Activated CD4-positive, alpha-beta T cell treated with anti-CD3 and anti-CD28 coated beads for 4 hours (primary cell): ENCODE results near the gene NDUFB4.

Experiments used
- DNase-seq, 2 donors: peaks; one replicate each; pipeline ENCODE4 v3.0.0-alpha.2; 2020

Gene NDUFB4

DNA sequence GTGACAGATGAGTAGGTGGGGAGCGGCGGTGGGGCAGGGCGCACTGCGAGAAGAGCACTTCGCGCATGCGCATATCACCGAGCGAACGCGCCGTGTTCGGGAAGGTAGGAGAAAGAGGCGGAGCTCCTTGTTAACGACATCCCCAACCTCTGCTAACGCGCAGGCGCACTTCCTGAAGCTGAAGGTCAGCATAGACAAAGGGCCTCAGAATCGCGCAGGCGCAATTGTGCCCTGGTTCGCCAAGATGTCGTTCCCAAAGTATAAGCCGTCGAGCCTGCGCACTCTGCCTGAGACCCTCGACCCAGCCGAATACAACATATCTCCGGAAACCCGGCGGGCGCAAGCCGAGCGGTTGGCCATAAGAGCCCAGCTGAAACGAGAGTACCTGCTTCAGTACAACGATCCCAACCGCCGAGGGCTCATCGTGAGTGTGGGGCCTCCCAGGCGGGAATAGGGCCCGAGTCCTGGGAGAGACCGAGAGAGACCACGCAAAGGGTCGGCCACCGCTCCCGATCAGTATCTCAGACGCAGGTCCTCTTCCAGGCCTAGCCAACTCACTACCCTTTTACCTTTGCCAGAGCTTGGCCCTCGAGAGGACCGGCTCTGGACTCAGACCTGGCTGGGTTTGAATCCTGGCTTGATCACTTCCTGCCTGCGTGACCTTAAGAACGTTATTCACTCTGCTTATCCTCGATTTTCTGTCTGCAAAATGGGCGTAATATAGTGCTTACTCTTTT, at the start of gene NDUFB4:
TSS of gene NDUFB4 (plus strand) at position 221 of the 737 bp plus-strand sequence. CDS start at position 245, 24 bp downstream.
- peak; percentile 95 to 97 for DNase-seq

DNA sequence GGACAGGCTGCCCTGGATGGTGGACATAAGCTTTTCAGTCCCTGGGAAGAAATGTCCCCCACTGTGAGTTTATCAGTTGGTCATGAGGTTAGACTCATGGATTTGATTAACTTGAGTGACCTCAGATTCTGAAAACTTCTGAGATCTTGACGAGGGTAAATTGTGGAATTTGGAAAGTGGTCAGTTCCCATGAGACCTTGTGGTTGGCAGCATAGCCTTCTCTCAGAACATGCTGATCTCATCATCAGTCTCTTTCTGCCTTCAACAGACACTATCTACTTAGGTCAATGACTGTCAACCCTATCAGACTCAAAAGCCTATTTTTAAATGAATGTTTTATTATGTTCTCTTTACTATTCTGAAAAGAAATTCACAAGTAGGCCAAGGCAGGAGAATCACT, 45.6 kb upstream of the NDUFB4 start:
- no peak for DNase-seq

DNA sequence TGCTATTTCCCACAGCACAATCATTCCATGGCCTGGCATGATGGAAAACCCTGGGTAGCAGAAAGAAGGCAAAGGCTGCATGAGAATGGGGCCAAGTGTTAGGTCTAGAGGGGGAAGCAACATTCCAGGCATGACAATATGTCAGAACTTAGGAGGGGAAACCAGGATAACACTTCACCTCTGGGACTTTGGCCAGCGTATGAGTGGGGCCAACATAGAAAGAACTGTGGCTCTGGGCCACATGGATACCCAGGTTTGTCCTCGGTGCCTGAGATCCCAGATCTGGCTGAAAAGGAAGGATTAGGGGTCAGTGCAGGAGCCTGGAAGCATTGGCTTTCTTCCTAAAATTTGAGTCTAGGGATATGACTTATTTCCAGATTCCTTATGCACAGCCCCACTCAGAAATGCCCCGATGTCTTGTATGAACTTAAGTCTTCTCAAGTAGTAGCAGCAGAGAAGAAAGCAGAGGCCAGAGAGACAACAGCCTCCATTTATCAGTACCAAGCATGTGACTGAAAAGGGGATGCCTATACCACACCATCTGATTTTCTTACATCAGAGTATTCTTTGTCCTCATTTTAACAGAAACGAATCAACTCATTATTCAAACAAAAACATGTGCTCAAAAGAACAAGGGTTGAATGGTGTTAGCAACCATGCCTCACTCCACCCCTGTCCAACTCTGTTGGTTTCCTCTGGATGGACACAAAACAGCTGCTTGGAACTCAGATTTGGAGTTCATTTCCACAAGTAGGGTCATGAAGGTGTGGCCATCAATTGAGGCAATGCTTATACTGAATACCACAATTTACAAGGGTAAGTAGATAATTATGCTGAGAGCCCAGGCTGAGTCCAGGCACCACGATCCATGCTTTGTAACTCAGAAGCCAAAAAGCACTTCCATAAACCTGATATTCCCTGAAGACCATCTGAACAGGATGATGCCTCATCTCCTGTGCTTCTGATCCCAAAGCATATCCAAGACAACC, 43.7 kb upstream of the NDUFB4 start:
- DNase-seq = no peak

DNA sequence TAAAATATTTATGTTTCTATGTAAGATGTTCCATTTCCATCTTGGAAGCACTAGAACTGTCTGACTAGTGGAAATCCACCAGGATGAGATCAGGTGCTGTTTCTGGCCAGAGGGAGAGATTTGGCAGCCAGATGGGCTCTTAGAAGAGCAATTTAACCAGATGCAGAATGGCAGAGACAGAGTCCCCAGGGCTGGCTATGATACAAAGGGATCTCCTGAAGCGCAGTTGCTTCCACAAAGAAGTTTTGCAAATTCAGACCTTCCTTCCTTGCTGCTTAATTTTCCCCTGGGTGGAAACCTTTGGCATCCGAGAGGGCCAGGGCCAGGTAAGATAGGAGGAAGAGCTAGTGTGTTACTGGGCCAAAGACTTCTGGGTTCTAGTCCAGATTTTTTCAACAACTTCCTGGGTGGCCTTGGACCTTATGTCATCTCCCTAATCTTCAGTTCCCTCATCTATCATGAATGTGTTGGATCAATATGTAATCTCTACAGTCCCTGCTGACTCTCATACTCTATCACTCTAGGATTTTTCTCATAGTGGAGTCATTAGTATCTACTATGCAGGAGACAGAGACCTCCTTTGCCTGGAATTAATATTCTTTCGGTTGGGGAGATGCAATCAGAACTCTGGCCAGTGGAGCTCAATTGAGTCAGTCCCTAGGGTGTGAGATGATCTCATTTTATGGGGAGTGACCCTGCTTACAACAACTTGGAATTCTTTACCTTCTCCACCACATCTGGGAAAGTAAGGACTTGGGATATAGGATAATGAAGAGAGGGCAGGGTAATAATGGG, 41.1 kb upstream of the NDUFB4 start:
- DNase-seq = no peak

DNA sequence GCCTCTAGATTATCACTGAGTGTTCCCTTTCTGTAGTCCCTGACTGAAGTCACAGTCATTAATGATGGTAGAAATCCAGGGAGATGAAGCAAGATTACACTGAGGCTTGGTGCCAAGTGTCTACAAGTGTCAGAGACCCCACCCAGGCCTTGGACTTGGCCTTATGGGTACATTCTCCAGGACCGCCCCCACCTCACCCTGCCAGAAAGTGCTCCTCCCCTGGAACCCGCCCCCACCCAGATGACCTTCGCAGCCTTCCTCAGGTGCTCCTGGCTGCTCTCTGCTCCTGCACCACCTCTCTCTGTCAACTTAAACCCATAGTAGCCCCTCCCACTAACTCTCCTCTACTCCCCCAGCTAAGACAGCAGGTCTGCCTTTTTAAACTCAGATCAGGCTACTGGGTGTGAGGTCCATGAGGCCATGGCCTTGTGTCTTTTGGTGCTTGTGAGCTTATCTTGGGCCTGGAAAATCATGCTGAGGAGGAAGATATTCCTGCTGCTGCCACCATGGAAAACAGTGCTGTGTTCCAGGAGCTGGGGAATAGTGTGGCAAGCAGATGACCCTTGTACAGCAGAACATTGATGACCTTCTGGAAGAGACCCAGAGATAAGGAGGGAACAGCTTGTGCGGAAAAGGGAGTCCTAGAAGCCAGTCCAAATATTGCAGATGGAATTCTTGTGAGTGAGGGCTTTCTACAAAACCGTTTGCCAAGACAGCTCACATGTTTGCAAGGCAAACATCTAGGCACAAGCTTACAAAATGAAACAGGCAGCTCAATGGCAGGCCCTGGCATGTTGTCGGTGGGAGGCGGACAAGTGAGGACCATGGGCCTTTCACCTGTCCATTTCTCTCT, 40.3 kb upstream of the NDUFB4 start:
- DNase-seq = no peak

DNA sequence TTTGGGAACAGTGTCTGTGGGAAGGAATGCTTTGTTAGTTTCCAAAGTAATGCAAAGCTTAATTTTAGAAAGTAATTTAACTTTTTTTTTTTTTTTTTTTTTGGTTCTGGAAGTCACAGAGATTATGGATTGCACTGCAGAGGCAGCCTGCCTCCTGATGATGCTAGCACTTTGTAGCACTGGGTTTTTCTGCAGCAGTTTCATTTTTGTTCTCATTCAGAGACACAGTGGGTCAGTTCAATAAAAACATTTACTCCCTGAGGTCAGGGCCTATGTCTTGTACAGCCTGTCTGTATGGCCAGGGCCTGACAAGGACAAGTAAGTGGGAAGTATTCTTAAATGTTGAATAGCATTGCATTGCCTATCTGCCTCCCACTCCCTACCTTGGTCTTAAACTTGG, 39.0 kb upstream of the NDUFB4 start:
- DNase-seq = no peak

DNA sequence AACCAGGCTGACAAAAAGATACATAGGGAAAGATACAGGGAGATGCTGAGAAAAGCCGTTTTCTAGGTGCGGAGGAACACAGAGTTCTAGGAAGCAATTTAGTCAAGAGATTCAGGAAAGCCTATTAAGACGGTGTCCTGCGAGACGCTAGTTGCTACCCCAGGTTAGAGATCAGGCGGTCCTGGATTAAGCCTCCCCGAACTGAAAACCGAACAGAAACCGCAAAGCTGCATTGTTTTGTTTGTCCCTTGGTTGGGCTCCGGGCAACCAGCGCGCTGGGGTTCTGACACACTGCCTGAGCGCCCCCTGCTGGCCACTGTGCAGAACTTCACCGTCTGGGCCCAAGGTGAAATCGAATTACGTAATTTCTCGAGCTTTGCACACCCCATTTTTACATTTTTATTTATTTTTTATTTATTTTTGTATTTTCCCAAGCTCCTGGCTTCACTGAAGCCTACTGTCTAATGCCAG, 37.3 kb upstream of the NDUFB4 start:
- DNase-seq = peak; percentile 79 to 82

DNA sequence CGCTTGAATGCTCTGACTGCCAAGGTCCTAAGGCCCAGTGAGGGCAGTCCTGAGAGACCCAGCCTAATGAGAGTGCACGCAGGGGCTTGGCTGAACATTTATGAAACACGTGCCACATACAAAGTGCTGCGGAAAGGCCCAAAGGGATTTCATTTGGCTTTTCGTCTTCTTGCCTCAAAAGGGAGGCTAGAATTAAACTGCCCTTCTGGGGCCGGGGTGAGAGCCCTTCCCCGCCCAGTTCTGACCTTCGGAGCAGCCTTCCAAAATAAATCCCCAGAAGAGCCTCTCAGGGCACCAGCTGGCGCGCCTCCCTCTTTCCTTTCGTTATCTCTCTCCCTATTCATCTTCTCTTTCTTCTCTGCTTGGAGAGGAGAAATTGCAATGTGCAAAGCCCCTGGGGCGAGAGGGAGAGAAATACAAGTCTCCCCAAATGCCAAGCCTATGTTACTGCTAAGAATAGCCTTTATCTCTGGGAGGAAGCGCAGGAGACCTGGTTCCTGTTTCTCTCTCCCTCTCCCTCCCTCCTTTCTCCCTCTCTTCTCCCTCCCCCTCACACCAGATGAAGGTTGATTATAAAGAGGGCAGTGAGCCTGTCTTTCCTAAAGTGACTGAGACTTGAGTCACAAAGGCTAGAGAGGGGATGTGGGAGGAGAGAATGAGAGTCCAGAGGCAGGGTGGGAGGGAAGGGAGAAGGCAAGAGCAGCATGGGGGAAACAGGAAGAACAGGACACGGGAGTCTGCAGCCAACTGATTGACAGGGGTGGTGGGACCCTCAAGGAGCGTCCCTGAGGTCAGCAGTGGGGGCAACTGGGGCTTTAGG, 36.7 kb upstream of the NDUFB4 start:
- DNase-seq = no peak

DNA sequence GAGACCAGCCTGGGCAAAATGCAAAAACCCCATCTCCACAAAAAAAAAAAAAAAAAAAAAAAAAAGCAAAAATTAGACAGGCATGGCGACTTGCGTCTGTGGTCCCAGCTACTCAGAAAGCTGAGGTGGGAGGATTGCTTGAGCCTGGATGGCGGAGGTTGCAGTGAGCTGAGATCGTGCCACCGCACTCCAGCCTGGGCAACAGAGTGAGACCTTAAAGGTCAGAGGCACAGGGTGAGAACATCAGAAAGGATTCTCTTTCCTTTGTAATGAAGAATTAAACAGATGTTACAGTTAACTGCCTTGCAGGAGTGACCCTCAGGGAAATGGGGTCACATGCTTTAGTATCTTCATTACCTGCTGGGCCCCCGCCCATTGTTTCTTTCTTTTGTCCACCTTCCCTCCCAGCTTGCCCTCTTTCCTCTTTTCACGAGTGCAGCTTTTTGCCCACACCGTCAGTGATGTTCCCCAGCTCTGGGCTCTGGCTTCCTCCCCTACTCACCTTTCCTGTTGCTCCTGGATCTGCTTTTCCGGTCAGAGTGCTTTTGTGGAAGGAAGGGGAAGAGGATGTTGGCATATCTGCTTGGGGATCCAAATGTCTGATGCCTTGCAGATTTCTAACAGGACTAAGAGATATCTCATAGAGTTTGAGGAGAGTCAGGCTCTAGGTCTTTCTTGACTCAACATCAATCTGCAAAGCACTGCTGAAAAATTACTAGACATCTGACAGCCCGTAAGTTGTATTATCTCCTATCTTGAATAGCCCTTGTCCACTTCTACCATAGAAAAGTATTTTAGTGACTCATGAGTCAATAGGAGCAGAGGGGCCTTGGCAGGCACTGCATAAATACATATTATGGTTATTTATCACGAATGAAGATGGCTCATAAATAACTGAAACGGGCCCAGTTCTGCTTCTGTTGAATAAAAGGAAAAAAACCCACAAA, 35.6 kb upstream of the NDUFB4 start:
- no peak for DNase-seq

DNA sequence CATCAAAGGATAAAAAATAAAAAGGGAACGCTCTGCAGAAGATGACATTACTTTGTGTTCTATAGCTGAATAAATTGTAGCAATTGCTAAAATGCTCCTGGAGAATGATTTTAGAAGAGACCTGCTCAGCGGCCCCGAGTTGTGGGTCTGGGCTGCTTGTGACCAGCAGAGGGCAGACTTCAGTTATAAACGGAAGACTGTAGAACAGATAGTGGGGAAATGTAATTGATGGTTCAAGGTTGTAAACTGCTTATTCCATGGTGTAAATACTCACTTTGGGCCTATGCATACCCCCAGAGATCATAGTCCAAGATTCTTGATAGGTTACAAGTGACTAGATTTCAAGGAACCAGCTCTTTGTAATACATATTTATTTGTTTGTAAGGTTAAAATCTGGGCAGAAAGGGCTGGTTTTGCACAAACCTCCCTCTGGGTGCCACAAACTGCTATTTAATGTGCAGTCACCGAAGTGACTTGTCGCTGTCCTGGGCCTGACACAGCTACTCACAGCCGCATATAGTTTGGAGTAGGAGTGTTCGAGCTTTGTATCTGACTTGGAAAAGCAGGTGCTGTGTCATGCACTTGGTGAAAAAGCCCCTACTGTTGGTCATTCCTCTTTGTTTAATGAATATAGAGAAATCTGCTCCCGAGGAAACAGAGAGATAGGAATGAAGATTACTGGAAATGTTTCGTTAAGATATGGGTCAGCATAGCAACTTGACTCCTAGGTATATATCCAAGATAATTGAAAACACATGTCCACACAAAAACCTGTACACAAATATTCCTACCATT, 34.7 kb upstream of the NDUFB4 start:
- peak; percentile 66 to 72 for DNase-seq

DNA sequence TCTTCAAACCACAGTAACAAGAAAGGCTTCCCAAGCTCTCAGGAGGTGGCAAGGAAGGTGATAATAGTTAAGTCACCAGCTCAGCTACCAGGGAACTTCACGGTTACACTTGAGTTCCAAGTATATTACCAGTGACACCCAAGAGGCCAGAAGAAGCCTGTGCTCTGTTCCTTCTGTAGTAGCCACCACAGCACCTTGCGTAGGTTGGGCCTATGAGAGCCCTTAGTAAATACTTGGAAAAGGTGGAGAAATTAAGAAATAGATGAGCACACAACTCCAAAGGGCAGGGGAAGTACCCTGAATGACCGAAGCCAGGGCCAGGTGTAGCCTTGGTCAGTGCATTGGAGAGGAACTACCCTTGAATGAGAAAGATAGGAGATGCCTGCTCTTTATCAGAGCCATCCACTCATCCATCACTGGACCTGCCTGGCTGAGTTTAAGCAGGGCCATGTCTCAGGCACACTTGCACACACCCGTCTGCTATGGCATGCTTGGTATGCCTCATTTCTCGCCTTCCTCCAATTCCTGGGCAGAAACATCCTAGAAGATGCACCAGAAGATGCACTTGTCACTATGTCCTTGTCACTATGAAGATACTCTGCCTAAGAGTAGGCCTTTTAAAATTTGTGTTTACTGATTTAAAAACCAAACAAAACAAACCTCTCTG, 32.6 kb upstream of the NDUFB4 start:
- no peak for DNase-seq

DNA sequence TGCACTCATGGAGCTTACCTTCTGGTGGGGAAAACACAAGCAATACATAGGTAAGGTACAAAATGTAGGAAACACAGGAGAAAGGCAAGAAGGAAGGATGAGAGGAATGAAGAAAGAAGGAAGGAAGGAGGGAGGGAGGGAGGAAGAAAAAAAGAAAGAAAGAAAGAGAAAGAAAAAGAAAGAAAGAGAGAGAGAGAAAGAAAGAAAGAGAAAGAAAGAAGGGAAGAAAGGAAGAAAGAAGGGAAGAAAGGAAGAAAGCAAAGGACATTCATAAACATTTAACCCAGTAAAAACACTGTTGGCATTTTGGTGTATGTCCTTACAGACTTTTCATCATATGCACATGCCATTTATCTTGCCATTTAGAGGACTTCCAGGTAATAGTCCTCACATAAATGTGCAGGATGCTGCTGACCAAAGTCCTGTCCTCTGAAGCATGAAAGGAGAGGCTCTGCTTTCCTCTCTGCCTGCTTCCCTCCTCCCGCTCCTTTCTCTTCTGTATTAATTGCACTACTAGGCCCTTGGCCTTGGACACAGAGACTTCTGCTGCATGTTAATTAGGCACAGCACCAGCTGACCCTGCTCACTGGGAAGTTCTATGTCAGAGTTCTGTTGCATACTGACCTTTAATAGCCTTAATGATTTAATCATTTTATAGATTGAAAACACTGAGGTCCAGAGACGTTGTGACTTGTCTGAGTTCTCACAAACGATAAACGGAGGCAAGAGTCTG, 29.7 kb upstream of the NDUFB4 start:
- DNase-seq = no peak

DNA sequence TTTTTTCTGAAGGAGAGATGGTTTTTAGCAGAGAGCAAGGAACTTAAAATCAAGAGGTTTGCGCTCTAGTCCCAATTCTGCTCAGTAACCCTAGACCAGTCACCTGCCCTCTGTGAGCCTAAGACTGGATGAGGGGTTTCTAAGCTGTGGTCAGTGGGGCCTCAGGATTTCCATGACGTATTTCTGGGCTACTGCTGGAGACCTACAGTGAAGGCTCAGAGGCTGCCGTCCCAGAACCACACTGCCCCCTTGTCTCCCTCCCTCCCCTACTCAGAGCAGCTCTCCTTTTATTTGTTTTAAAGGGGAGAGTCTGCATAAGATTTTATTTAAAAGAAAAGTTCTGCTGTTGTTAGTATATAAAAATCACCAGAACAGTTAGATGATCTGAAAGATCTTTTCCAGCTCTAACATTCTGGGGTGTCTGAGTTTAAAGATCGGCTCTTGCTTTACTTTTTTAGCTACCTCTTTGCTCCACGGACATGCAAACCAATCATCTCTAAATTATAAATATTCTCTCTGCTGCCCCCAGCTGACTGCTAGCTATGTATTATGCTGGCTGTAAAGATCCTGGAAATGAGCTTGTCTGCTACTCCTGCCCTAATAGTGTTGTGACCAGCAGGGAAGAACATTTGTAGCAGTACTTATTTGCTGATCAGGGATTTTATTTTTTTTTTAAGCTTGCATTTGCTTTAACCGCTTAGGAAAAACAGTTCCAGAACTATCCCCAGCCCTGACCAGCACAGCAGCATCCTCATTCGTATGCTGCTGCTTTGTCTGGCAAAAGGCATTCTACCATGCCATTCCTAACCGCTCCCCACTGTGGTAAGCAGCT, 28.6 kb upstream of the NDUFB4 start:
- no peak for DNase-seq

DNA sequence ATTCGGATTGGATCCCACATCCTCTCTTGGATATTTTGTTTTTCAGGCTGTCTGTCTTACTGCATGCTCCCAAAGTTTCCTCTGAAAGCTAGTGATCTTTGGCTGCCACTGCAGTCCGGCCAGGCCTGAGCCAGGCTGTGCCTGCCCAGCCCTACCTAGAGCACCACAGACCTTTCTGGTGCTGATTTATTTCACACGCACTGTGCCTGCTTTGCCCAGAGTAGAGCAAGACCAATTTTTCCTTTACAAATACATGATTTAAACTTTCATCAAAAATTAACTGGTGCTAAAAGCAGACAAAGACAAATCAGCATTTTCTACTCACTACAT, 28.0 kb upstream of the NDUFB4 start:
- DNase-seq = no peak

DNA sequence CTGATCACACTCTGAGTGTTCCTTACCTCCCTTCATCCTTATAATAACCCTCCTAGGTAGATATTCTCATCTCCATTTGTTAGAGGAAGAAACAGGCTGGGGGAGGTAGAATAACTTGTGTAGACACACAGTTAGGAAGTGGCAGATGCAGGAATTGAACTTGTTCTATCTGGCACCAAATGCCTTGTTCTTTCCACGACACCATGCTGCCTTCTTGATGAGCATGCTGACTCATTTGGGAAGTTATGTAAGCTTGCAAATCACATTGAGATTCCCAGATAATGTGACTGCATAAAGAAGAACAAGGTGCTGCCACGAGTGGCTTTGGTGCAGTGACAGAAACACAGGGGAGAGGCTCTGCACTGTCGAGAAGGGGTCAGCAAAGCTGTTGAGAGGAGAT, 27.5 kb upstream of the NDUFB4 start:
- no peak for DNase-seq

DNA sequence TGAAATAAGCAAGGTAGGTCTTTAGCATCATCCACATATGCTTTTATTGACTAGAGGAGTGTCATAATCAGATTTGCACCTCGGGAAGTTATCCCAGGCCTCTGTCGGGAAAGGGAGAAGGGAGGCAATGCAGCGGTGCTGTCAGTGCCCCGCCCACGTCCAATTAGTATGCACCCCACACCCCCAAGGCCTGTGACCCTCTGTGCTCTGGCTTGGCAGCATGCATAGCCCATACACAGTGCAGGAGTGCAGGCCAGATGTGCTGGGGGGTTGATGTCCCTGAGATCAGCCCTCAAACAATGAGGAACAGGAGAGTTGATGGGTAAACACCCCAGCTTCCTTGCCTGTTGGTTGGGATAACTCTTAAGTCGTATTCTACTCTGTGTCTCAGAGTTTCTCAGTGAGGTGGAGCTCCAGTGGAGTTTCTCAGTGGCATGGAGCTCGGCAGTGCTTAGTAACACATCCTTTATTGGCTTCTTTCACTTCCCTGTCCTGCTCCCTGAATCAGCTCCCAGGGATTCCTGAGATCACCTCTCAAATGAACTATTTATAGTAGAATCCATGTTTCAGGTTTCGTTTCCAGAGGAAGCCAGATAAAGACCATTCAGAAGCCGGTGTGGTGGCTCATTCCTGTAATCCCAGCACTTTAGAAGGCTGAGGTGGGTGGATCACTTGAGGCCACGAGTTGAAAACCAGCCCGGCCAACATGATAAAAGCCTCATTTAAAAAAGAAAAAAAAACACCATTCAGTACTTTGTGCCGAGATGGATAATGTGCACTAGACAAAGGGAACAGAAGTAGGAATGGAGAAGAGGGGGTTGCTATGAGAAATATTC, 26.7 kb upstream of the NDUFB4 start:
- DNase-seq = no peak
